Measurements from ENCODE around the gene SMAD5. TPM values are rescaled to one million over a fixed set of nuclear protein-coding genes. Genes with fewer than 3 reads are reported as not detected.

The SMAD5 gene
- total and polyA plus RNA-seq, 2 experiments from 2014 or later, result 37.5 to 56.6 TPM

DNA sequence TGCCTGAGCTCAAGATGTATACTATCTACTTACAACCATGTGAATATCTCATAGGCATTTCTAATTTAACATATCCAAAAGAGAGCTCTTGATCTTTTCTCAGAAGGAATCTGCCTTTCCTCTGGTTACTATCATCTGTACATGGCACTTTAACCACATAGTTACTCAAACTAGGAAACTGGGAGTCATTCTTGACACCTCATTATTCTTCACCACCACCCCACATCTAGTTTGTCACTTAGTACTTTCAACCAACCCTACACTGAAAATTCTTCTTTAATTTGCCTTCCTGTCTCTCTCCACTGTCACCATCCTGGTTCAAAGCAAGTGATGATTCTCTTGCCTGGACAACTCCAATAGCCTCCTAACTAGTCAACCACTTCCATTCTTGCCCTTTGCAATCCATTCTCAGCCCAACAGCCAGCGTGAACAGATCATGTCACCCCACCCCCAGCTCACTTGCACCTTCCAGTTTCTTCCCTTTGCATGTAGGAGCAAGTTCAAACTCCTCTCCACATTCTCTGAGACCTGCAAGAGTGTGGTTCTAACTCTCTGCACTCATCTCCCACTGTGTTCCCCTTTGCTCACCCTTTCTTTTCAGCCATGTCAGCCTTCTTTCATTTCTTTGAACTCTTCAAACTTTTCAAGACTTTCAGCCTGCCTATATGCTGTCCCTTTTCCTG, 17.3 kb upstream of the SMAD5 start:
- H3K4me1 Mint-ChIP-seq, result peaks cover 5% of the 10 kb centered on the region; the same call in 2 of the 3 replicates
- no peak overlapping the region for H3K4me3 Mint-ChIP-seq
- no peak overlapping the region for H3K4me2 ChIP-seq
- peaks cover 2% of the 10 kb centered on the region for H3K27me3 Mint-ChIP-seq (ENCODE audit: insufficient read depth, low read depth, poor library complexity)
- no peaks in the 10 kb centered on the region for H3K36me3 Mint-ChIP-seq (ENCODE audit: low read depth)
- no peaks in the 10 kb centered on the region for H3K36me3 ChIP-seq (ENCODE audit: insufficient read depth)
- H3F3A ChIP-seq (replicated peaks; ENCODE audit: low read depth), result no peaks in the 10 kb centered on the region
- no peaks in the 10 kb centered on the region for H3K9me2 ChIP-seq (ENCODE audit: insufficient read depth)
- no peak overlapping the region for H2AFZ ChIP-seq
- TF ChIP-seq ZNF114 (CRISPR knock-in tag; IDR thresholded peaks at IDR 0.05) (no peak), NANOG (IDR thresholded peaks at IDR 0.05; ENCODE audit: borderline replicate concordance) (no peak)
- no peak overlapping the region for H3K27ac ChIP-seq (ENCODE audit: low read depth)
- no peaks in the 10 kb centered on the region for H3K9me3 Mint-ChIP-seq
- H3K4me1 ChIP-seq (ENCODE audit: insufficient read depth), result no peaks in the 10 kb centered on the region
- no peak overlapping the region for H3K4me3 ChIP-seq
- no peaks in the 10 kb centered on the region for H4K20me1 ChIP-seq (replicated peaks; ENCODE audit: insufficient read depth)
- no peak overlapping the region for H3K27ac Mint-ChIP-seq
- no peaks in the 10 kb centered on the region for H3K27me3 ChIP-seq (ENCODE audit: insufficient read depth)
- ATAC-seq (no peak), DNase-seq (ENCODE audit: low spot score) (no peak)
- H3K79me2 ChIP-seq (replicated peaks; ENCODE audit: insufficient read depth), result no peaks in the 10 kb centered on the region

GRCh38 chr5:136120529-136120928, 12.1 kb upstream of the SMAD5 start:
- Histone ChIP-seq H3F3A (replicated peaks; ENCODE audit: low read depth) (no peaks in the 10 kb centered on the region), H2AFZ (peak overlapping the region; percentile 28; the same call in 1 of the 2 replicates), H3K27ac (ENCODE audit: low read depth) (no peak overlapping the region), H3K4me3 (no peak overlapping the region), H4K20me1 (replicated peaks; ENCODE audit: insufficient read depth) (no peaks in the 10 kb centered on the region), H3K36me3 (ENCODE audit: insufficient read depth) (no peaks in the 10 kb centered on the region), H3K79me2 (replicated peaks; ENCODE audit: insufficient read depth) (no peaks in the 10 kb centered on the region), H3K9me2 (ENCODE audit: insufficient read depth) (no peaks in the 10 kb centered on the region), H3K4me1 (ENCODE audit: insufficient read depth) (no peaks in the 10 kb centered on the region), H3K27me3 (ENCODE audit: insufficient read depth) (no peaks in the 10 kb centered on the region), H3K4me2 (no peak overlapping the region)
- H3K4me3 Mint-ChIP-seq, result no peak overlapping the region
- no peak for DNase-seq (ENCODE audit: low spot score)
- no peaks in the 10 kb centered on the region for H3K36me3 Mint-ChIP-seq (ENCODE audit: low read depth)
- H3K27me3 Mint-ChIP-seq (ENCODE audit: insufficient read depth, low read depth, poor library complexity), result peaks cover 2% of the 10 kb centered on the region
- no peaks in the 10 kb centered on the region for H3K9me3 Mint-ChIP-seq
- no peaks in the 10 kb centered on the region for H3K4me1 Mint-ChIP-seq
- ATAC-seq, result no peak
- no peak overlapping the region for H3K27ac Mint-ChIP-seq
- TF ChIP-seq REST (IDR thresholded peaks at IDR 0.05; ENCODE audit: unreplicated experiment) (no peak), POLR2AphosphoS5 (IDR thresholded peaks at IDR 0.05; ENCODE audit: low read depth) (no peak), EZH2 (IDR thresholded peaks at IDR 0.05; ENCODE audit: low read depth, unreplicated experiment) (no peak), STAT1 (IDR thresholded peaks at IDR 0.05; ENCODE audit: unreplicated experiment) (no peak), ZNF331 (CRISPR knock-in tag; IDR thresholded peaks at IDR 0.05; ENCODE audit: low read depth) (no peak), NANOG (IDR thresholded peaks at IDR 0.05; ENCODE audit: borderline replicate concordance) (no peak), ZNF114 (CRISPR knock-in tag; IDR thresholded peaks at IDR 0.05) (no peak), ZNF462 (CRISPR knock-in tag; IDR thresholded peaks at IDR 0.05) (no peak), JUNB (IDR thresholded peaks at IDR 0.05; ENCODE audit: unreplicated experiment) (no peak), EZH2phosphoT487 (IDR thresholded peaks at IDR 0.05; ENCODE audit: unreplicated experiment) (no peak)
- TF ChIP-seq, protein P1, sequence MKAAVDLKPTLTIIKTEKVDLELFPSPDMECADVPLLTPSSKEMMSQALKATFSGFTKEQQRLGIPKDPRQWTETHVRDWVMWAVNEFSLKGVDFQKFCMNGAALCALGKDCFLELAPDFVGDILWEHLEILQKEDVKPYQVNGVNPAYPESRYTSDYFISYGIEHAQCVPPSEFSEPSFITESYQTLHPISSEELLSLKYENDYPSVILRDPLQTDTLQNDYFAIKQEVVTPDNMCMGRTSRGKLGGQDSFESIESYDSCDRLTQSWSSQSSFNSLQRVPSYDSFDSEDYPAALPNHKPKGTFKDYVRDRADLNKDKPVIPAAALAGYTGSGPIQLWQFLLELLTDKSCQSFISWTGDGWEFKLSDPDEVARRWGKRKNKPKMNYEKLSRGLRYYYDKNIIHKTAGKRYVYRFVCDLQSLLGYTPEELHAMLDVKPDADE (IDR thresholded peaks at IDR 0.05), result no peak
